ENCODE measurements around the gene TNFRSF13B.

- no peak for TF ChIP-seq CTCF (IDR thresholded peaks at IDR 0.05; ENCODE audit: insufficient read depth, low read length)
- TF ChIP-seq REST (IDR thresholded peaks at IDR 0.05; ENCODE audit: insufficient replicate concordance, low read depth): no peak
- no peak for TF ChIP-seq POLR2AphosphoS5 (IDR thresholded peaks at IDR 0.05; ENCODE audit: low read depth)
- no peak for TF ChIP-seq SPI1 (IDR thresholded peaks at IDR 0.05; ENCODE audit: borderline replicate concordance, low read depth)
- TF ChIP-seq GABPA (IDR thresholded peaks at IDR 0.05; ENCODE audit: low read depth): no peak
These were observed 9.2 kb upstream of the TNFRSF13B start for GRCh38 chr17:16980813-16981731.
